ENCODE results near the gene WDR7. TPM values are rescaled to one million over a fixed set of nuclear protein-coding genes. Genes with fewer than 3 reads are reported as not detected.

The WDR7 gene
- total and polyA plus RNA-seq, 4 donors = 3.7 to 42.7 (median 19.0) TPM

DNA sequence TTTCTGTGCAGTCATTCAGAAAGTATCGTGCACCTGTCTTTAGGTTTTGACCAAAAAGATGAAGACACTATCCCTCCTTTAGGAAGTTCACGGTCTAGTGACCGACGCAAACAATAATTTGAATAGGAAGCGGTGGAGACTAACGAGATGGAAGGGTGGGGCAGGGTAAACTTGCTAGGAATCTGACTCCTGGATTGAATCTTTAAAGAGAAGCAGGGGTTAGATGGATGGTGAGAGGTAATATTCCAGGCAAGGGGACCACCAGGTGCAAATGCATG, 12.1 kb upstream of the WDR7 start:
- ATAC-seq (ENCODE audit: insufficient read depth, low FRiP score) = no peak
- TF ChIP-seq, protein P1, sequence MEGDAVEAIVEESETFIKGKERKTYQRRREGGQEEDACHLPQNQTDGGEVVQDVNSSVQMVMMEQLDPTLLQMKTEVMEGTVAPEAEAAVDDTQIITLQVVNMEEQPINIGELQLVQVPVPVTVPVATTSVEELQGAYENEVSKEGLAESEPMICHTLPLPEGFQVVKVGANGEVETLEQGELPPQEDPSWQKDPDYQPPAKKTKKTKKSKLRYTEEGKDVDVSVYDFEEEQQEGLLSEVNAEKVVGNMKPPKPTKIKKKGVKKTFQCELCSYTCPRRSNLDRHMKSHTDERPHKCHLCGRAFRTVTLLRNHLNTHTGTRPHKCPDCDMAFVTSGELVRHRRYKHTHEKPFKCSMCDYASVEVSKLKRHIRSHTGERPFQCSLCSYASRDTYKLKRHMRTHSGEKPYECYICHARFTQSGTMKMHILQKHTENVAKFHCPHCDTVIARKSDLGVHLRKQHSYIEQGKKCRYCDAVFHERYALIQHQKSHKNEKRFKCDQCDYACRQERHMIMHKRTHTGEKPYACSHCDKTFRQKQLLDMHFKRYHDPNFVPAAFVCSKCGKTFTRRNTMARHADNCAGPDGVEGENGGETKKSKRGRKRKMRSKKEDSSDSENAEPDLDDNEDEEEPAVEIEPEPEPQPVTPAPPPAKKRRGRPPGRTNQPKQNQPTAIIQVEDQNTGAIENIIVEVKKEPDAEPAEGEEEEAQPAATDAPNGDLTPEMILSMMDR (IDR thresholded peaks at IDR 0.05; ENCODE audit: control extremely low read depth, extremely low read depth) = no peak

DNA sequence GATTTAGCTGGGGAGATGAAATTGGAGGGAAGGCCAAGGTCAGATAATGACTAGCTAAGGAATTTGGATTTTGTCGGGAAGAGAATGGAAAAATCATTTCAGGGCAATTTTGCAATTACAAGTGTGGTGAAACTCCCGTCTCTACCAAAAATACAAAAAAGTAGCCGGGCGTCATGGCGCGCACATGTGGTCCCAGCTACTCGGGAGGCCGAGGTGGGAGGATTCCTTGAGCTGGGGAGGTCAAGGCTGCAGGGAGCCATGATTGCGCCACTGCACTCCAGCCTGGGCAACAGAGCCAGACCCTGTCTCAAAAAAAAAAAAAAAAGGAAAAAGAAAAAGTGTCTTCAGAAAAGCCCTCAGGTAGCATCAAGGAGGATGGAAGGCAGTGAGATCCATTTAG, 11.6 kb upstream of the WDR7 start:
- TF ChIP-seq, protein P1 (IDR thresholded peaks at IDR 0.05; ENCODE audit: control extremely low read depth, extremely low read depth) = no peak
- Histone ChIP-seq H3K9me3 (ENCODE audit: control insufficient read depth in 4 of 4, insufficient read depth in 3 of 4, low read length in 3 of 4) (no peaks in the 10 kb centered on the region), H3K9ac (ENCODE audit: insufficient read depth in 1 of 2, low read length in 2 of 2) (no peak overlapping the region), H3K27me3 (ENCODE audit: control insufficient read depth in 3 of 3, insufficient read depth in 3 of 3, low read length in 2 of 3) (no peaks in the 10 kb centered on the region), H3K36me3 (ENCODE audit: control insufficient read depth in 4 of 4, insufficient read depth in 4 of 4, low read length in 4 of 4) (peaks cover 0 to 3% (median 0%) of the 10 kb centered on the region in 4 donors), H3K4me1 (ENCODE audit: control insufficient read depth in 5 of 5, insufficient read depth in 5 of 5, low read length in 5 of 5) (peaks cover 4 to 22% (median 6%) of the 10 kb centered on the region in 5 donors), H3K27ac (ENCODE audit: low read depth in 1 of 2, low read length in 1 of 2) (peak overlapping the region in 1 of 2 donors; percentile 86), H3K4me3 (no peak overlapping the region)
- ATAC-seq (ENCODE audit: insufficient read depth, low FRiP score) (no peak), DNase-seq (no peak)
- WGBS, 2 donors = 97 to 98% methylated on average over 9 of the region's 9 CpGs

More for the DNA sequence above, 12.1 kb upstream of the WDR7 start:
- DNase-seq = no peak
- Histone ChIP-seq H3K27ac (ENCODE audit: low read depth in 1 of 2, low read length in 1 of 2) (peak overlapping the region; percentile 76 to 86), H3K36me3 (ENCODE audit: control insufficient read depth in 4 of 4, insufficient read depth in 4 of 4, low read length in 4 of 4) (peaks cover 0 to 3% (median 0%) of the 10 kb centered on the region in 4 donors), H3K27me3 (ENCODE audit: control insufficient read depth in 3 of 3, insufficient read depth in 3 of 3, low read length in 2 of 3) (no peaks in the 10 kb centered on the region), H3K9ac (ENCODE audit: insufficient read depth in 1 of 2, low read length in 2 of 2) (peak overlapping the region in 1 of 2 donors; percentile 95), H3K4me3 (peak overlapping the region; percentile 51), H3K4me1 (ENCODE audit: control insufficient read depth in 5 of 5, insufficient read depth in 5 of 5, low read length in 5 of 5) (peaks cover 4 to 22% (median 6%) of the 10 kb centered on the region in 5 donors), H3K9me3 (ENCODE audit: control insufficient read depth in 4 of 4, insufficient read depth in 3 of 4, low read length in 3 of 4) (no peaks in the 10 kb centered on the region)
- 30 to 41% methylated on average over 6 of the region's 6 CpGs for WGBS, 2 donors

DNA sequence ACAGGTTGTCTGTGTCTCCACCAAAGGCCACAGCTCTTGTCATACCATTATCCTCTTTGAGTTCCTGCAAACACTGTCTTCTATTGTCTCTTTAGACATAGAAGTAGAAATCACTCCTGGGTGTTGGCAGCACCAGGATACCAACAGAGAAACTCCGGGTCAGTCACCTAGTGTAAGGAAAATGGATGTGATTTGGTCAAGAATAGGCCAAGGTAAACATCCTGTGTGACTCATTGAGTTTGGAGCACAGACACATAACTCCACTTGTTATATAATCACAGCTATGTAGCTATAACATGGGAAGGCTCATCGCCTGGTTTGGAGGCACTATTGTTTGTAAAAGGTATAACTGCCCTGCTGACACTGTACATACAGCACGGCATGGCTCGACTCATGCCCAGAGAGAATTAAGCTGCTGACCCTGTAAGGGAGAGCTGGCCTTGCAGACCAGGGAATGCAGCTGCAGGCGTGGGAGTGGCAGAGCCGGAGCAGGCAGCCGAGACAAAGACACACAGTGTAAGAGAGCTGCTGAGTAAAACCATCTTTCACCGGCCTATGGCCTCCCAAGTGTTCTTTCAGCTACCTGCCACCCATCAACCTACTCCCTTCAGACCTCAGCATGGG, 9.3 kb upstream of the WDR7 start:
- 86 to 94% methylated on average over 8 of the region's 8 CpGs for WGBS, 2 donors
- peaks cover 0 to 4% (median 0%) of the 10 kb centered on the region in 5 donors for H3K4me1 ChIP-seq (ENCODE audit: control insufficient read depth in 5 of 5, insufficient read depth in 5 of 5, low read length in 5 of 5)
- H3K27me3 ChIP-seq (ENCODE audit: control insufficient read depth in 3 of 3, insufficient read depth in 3 of 3, low read length in 2 of 3) = no peaks in the 10 kb centered on the region
- ATAC-seq (ENCODE audit: insufficient read depth, low FRiP score) = no peak
- H3K4me3 ChIP-seq = no peak overlapping the region
- H3K27ac ChIP-seq (ENCODE audit: low read depth in 1 of 2, low read length in 1 of 2) = no peak overlapping the region
- no peaks in the 10 kb centered on the region for H3K9me3 ChIP-seq (ENCODE audit: control insufficient read depth in 4 of 4, insufficient read depth in 3 of 4, low read length in 3 of 4)
- no peaks in the 10 kb centered on the region for H3K36me3 ChIP-seq (ENCODE audit: control insufficient read depth in 4 of 4, insufficient read depth in 4 of 4, low read length in 4 of 4)
- no peak for DNase-seq
- TF ChIP-seq, protein P1 (IDR thresholded peaks at IDR 0.05; ENCODE audit: control extremely low read depth, extremely low read depth) = no peak
- no peak overlapping the region for H3K9ac ChIP-seq (ENCODE audit: insufficient read depth in 1 of 2, low read length in 2 of 2)

DNA sequence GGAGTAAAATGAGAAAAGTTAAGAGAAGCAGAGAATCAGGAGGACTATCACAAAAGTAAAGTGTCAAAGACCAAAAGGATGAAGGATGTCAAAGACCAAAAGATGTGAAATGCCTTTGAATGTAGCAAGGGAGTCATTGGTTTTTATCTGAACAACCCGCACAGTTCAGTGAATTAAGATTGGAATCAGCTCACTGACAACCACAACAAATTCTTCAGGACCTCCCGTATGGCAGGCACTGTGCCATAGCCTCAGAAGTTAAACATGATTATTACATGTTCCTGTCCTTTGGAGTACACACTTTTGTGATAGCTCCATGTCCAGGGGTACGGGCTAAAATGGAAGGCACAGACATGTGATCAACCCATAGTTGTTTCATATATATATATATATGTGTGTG, 7.8 kb upstream of the WDR7 start:
- Histone ChIP-seq H3K27me3 (ENCODE audit: control insufficient read depth in 3 of 3, insufficient read depth in 3 of 3, low read length in 2 of 3) (no peaks in the 10 kb centered on the region), H3K4me3 (no peak overlapping the region), H3K4me1 (ENCODE audit: control insufficient read depth in 5 of 5, insufficient read depth in 5 of 5, low read length in 5 of 5) (peaks cover 0 to 4% (median 0%) of the 10 kb centered on the region in 5 donors), H3K27ac (ENCODE audit: low read depth in 1 of 2, low read length in 1 of 2) (no peak overlapping the region), H3K36me3 (ENCODE audit: control insufficient read depth in 4 of 4, insufficient read depth in 4 of 4, low read length in 4 of 4) (no peaks in the 10 kb centered on the region), H3K9ac (ENCODE audit: insufficient read depth in 1 of 2, low read length in 2 of 2) (no peak overlapping the region), H3K9me3 (ENCODE audit: control insufficient read depth in 4 of 4, insufficient read depth in 3 of 4, low read length in 3 of 4) (no peaks in the 10 kb centered on the region)
- ATAC-seq (ENCODE audit: insufficient read depth, low FRiP score) (no peak), DNase-seq (no peak)
- 92 to 95% methylated on average over 3 of the region's 3 CpGs for WGBS, 2 donors
- TF ChIP-seq, protein P1 (IDR thresholded peaks at IDR 0.05; ENCODE audit: control extremely low read depth, extremely low read depth) = no peak

Data from lung (tissue), 12 donors.